Upper lobe of right lung (tissue), 1 donor: ENCODE results near the gene PADI2. TPM values are rescaled to one million over a fixed set of nuclear protein-coding genes. Genes with fewer than 3 reads are reported as not detected.

Source experiments
- ATAC-seq: fragments of 200-7000 bp; cut with Tn5 transposase; one replicate; pipeline ENCODE4 v1.9.1; 2020; ENCODE audit warnings: mild to moderate bottlenecking, moderate library complexity
- DNase-seq: peaks from one replicate; pipeline ENCODE4 v3.0.0-alpha.2; 2020
- H3K27ac ChIP-seq: fragments of 200-600 bp; one replicate; pipeline ENCODE4 v1.8.0; 2022
- H3K27me3 ChIP-seq: fragments of 200-600 bp; one replicate; pipeline ENCODE4 v1.8.0; 2022; ENCODE audit warnings: mild to moderate bottlenecking
- H3K36me3 ChIP-seq: fragments of 200-600 bp; one replicate; pipeline ENCODE4 v1.8.0; 2022
- H3K4me1 ChIP-seq: fragments of 200-600 bp; one replicate; pipeline ENCODE4 v1.8.0; 2022
- H3K4me3 ChIP-seq: fragments of 200-600 bp; one replicate; pipeline ENCODE4 v1.8.0; 2022; ENCODE audit warnings: mild to moderate bottlenecking
- H3K9me3 ChIP-seq: fragments of 200-600 bp; one replicate; pipeline ENCODE4 v1.8.0; 2022
- CTCF ChIP-seq: fragments of 200-600 bp; IDR thresholded peaks from one replicate; pipeline ENCODE4 v1.8.0; 2022; ENCODE audit warnings: antibody characterized with exemption
- intact Hi-C: fragments of 100-400 bp; cut with DNase I; formaldehyde crosslinking; loops from one replicate; pipeline ENCODE4 v1.11.0; 2022
- total RNA-seq: library from RNA; stranded (reverse); fragmentation: NEBNext Ultra II Directional; extraction: Animal tissue kit (Norgen Biotek cat#: 25700); gene quantifications from one replicate; pipeline ENCODE4 v1.2.1, GENCODE V29; 2021
- donor health status: DM: no; HTN: yes; CAD: no; lungs with severe emphysema.

Gene PADI2
- total RNA-seq, 1 donor from 2014 or later, result 20.0 TPM

GRCh38 chr1:17089506-17089905 is 29.7 kb downstream of the PADI2 start:
- intact Hi-C loops, result no loop called here
- no peaks in the 10 kb centered on the region for H3K36me3 ChIP-seq
- no peaks in the 10 kb centered on the region for H3K27me3 ChIP-seq
- no peak for DNase-seq
- H3K9me3 ChIP-seq, result no peaks in the 10 kb centered on the region
- H3K27ac ChIP-seq, result no peak overlapping the region
- no peak for TF ChIP-seq CTCF
- no peaks in the 10 kb centered on the region for H3K4me1 ChIP-seq
- H3K4me3 ChIP-seq, result no peak overlapping the region
- no peak for ATAC-seq

GRCh38 chr1:17086751-17087150 is 32.5 kb downstream of the PADI2 start:
- TF ChIP-seq CTCF, result no peak
- Histone ChIP-seq H3K4me3 (no peak overlapping the region), H3K4me1 (no peaks in the 10 kb centered on the region), H3K27me3 (no peaks in the 10 kb centered on the region), H3K36me3 (no peaks in the 10 kb centered on the region), H3K27ac (no peak overlapping the region), H3K9me3 (no peaks in the 10 kb centered on the region)
- DNase-seq, result no peak
- intact Hi-C loops, result no loop called here
- ATAC-seq, result no peak

GRCh38 chr1:17084787-17085186 is 34.5 kb downstream of the PADI2 start:
- no peak for TF ChIP-seq CTCF
- no peak overlapping the region for H3K4me3 ChIP-seq
- no peaks in the 10 kb centered on the region for H3K9me3 ChIP-seq
- DNase-seq (no peak), ATAC-seq (peak; percentile 54)
- H3K4me1 ChIP-seq, result no peaks in the 10 kb centered on the region
- no peak overlapping the region for H3K27ac ChIP-seq
- no peaks in the 10 kb centered on the region for H3K36me3 ChIP-seq
- no peaks in the 10 kb centered on the region for H3K27me3 ChIP-seq
- intact Hi-C loops, result no loop called here

- ATAC-seq, result no peak
- intact Hi-C loops, result no loop called here
- Histone ChIP-seq H3K27ac (no peak overlapping the region), H3K4me3 (no peak overlapping the region), H3K4me1 (no peaks in the 10 kb centered on the region), H3K27me3 (no peaks in the 10 kb centered on the region), H3K9me3 (no peaks in the 10 kb centered on the region), H3K36me3 (no peaks in the 10 kb centered on the region)
- no peak for TF ChIP-seq CTCF
- DNase-seq, result no peak
Measured at GRCh38 chr1:17082761-17083160, 36.5 kb downstream of the PADI2 start.

- intact Hi-C loops, result no loop called here
- H3K4me1 ChIP-seq, result no peaks in the 10 kb centered on the region
- H3K27me3 ChIP-seq, result no peaks in the 10 kb centered on the region
- no peak overlapping the region for H3K27ac ChIP-seq
- peak; percentile 78 for ATAC-seq
- no peaks in the 10 kb centered on the region for H3K36me3 ChIP-seq
- DNase-seq, result no peak
- no peak for TF ChIP-seq CTCF
- H3K4me3 ChIP-seq, result no peak overlapping the region
- H3K9me3 ChIP-seq, result no peaks in the 10 kb centered on the region
Measured at GRCh38 chr1:17081439-17081838, 37.8 kb downstream of the PADI2 start.

GRCh38 chr1:17080880-17081279 is 38.4 kb downstream of the PADI2 start:
- no peak for ATAC-seq

More at GRCh38 chr1:17080880-17081279, 38.4 kb downstream of the PADI2 start:
- TF ChIP-seq CTCF, result no peak
- intact Hi-C loops, result no loop called here
- no peaks in the 10 kb centered on the region for H3K36me3 ChIP-seq
- H3K4me1 ChIP-seq, result no peaks in the 10 kb centered on the region
- no peaks in the 10 kb centered on the region for H3K27me3 ChIP-seq
- DNase-seq, result no peak
- no peak overlapping the region for H3K27ac ChIP-seq
- no peaks in the 10 kb centered on the region for H3K9me3 ChIP-seq
- H3K4me3 ChIP-seq, result no peak overlapping the region
